ENCODE data around the gene BAIAP3.

BAIAP3 gene

GRCh38 chr16:1299012-1299867 lies 34.2 kb upstream of the BAIAP3 start:
- FAIRE-seq = no peak

- no peak for FAIRE-seq
Observed at GRCh38 chr16:1299868-1300203, 33.6 kb upstream of the BAIAP3 start.

- FAIRE-seq = no peak
Observed at GRCh38 chr16:1300664-1301476, 32.6 kb upstream of the BAIAP3 start.

GRCh38 chr16:1301562-1301961 lies 31.9 kb upstream of the BAIAP3 start:
- FAIRE-seq = no peak

- no peak for FAIRE-seq
Observed at GRCh38 chr16:1305823-1306222, 27.6 kb upstream of the BAIAP3 start.

- FAIRE-seq = no peak
Observed at GRCh38 chr16:1306334-1306733, 27.1 kb upstream of the BAIAP3 start.

- FAIRE-seq = no peak
Observed at GRCh38 chr16:1308036-1308976, 25.1 kb upstream of the BAIAP3 start.

- FAIRE-seq = peak; percentile 53
Observed at GRCh38 chr16:1308977-1309885, 24.2 kb upstream of the BAIAP3 start, which contains the start of gene UBE2I. UBE2I (plus strand) TSS chr16:1309636; CDS start chr16:1314031, 4,395 bp downstream.

- FAIRE-seq = no peak
Observed at GRCh38 chr16:1309888-1310831, 23.3 kb upstream of the BAIAP3 start.

GRCh38 chr16:1310832-1311200 lies 22.6 kb upstream of the BAIAP3 start:
- no peak for FAIRE-seq

GRCh38 chr16:1311212-1311737 lies 22.2 kb upstream of the BAIAP3 start:
- no peak for FAIRE-seq

- no peak for FAIRE-seq
Observed at GRCh38 chr16:1311738-1312466, 21.5 kb upstream of the BAIAP3 start.

GRCh38 chr16:1312467-1312816 lies 21.0 kb upstream of the BAIAP3 start:
- FAIRE-seq = no peak

- no peak for FAIRE-seq
Observed at GRCh38 chr16:1312903-1313302, 20.5 kb upstream of the BAIAP3 start.

GRCh38 chr16:1313721-1314369 lies 19.6 kb upstream of the BAIAP3 start:
- no peak for FAIRE-seq

- no peak for FAIRE-seq
Observed at GRCh38 chr16:1314399-1315068, 18.9 kb upstream of the BAIAP3 start.

GRCh38 chr16:1315081-1316032 lies 18.1 kb upstream of the BAIAP3 start:
- FAIRE-seq = no peak

All from TTC549 (cell line).